Fibroblast of the aortic adventitia (primary cell): ENCODE data around the gene ETFA. TPM values are rescaled to one million over a fixed set of nuclear protein-coding genes. Genes with fewer than 3 reads are reported as not detected.

Experiments used
- DNase-seq: peaks from one replicate; pipeline ENCODE4 v3.0.0-alpha.2; 2010; ENCODE audit warnings: low read depth
- H3K4me3 ChIP-seq: 2 replicates; pipeline ENCODE4 v1.5.1; 2011; ENCODE audit warnings: low read depth, mild to moderate bottlenecking, control low read depth, low read length, moderate library complexity
- total RNA-seq: library from RNA; depleted of rRNA; stranded (reverse); fragments of >200 nt; gene quantifications from 2 replicates; pipeline ENCODE4 v1.2.3, GENCODE V29; 2012; ENCODE audit warnings: low replicate concordance
- TF ChIP-seq, protein P1 (sequence below): IDR thresholded peaks from 2 replicates; pipeline ENCODE4 v1.5.1; 2011; ENCODE audit warnings: mild to moderate bottlenecking, low read length, control low read depth, inconsistent platforms; ENCODE audit not compliant: insufficient read depth

ETFA gene
- 56.1 and 87.8 TPM in 2 replicates for total RNA-seq

DNA sequence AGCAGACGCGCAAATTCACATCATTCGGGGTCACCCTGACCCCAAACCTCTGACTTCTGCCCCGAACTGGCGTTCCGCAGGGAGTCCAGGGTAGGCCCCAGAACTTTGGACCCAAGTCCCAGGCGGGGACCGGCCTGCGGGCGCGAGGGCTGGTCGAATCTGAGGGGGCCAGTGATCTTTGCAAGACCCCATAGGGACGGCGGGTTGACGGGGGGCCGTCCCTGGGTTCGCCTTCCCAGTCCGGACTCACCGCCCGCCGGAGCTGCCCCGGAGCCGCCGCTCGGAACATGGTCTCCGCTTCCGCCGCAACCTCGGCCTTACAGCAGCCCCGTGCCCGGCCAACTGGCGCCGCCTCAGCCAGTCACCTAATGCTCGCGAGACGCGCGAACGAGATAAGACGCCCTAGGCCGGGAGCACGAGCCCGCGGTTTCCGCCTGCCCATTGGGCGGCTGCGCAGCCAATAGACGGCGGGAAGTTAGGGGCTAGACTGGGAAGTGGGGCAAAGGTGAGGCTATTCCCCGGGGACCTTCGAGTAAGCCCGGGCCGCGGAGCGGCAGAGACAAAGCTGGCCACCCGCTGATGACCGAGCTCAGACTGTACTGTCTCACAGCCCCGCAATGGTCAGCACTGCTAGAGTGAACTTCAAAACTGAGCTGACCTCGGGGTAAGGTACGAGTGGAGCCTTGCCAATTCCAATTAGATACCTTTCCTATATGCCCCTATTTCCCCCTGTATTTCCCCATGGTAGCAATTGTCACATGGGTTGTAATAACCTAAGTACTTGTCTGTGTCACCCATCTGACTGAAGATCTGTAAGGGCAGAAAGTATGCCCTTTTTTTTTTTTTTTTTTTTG is at the start of gene ETFA:
Gene ETFA (minus strand): TSS at position 370 of the 854 bp plus-strand sequence. CDS start 81 bp downstream, at position 289.
- TF ChIP-seq, protein P1, sequence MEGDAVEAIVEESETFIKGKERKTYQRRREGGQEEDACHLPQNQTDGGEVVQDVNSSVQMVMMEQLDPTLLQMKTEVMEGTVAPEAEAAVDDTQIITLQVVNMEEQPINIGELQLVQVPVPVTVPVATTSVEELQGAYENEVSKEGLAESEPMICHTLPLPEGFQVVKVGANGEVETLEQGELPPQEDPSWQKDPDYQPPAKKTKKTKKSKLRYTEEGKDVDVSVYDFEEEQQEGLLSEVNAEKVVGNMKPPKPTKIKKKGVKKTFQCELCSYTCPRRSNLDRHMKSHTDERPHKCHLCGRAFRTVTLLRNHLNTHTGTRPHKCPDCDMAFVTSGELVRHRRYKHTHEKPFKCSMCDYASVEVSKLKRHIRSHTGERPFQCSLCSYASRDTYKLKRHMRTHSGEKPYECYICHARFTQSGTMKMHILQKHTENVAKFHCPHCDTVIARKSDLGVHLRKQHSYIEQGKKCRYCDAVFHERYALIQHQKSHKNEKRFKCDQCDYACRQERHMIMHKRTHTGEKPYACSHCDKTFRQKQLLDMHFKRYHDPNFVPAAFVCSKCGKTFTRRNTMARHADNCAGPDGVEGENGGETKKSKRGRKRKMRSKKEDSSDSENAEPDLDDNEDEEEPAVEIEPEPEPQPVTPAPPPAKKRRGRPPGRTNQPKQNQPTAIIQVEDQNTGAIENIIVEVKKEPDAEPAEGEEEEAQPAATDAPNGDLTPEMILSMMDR = no peak
- DNase-seq = peak; percentile 94
- peak within 1 kb of the TSS; percentile 95 for H3K4me3 ChIP-seq

DNA sequence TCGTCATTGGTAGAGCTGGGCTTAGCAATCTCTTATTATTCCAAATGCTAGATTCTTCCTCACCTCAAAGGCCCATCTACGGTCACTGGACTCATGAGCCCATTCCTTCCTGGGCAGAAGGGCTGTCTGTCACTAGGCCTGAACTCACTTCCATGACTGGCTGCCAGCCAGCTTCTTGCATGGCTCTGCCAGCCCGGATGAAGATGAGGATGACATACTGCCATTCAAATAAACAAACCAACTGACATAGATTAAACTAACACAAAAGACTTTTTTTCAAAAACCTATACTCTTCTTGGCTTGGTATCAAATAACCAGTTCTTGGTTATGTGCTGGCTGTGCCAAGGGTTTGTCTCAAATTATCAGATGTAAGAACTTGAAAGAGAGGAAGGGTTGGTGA is 49.1 kb upstream of the ETFA start:
- no peak for DNase-seq
- no peak overlapping the region for H3K4me3 ChIP-seq
- TF ChIP-seq, protein P1 = no peak

DNA sequence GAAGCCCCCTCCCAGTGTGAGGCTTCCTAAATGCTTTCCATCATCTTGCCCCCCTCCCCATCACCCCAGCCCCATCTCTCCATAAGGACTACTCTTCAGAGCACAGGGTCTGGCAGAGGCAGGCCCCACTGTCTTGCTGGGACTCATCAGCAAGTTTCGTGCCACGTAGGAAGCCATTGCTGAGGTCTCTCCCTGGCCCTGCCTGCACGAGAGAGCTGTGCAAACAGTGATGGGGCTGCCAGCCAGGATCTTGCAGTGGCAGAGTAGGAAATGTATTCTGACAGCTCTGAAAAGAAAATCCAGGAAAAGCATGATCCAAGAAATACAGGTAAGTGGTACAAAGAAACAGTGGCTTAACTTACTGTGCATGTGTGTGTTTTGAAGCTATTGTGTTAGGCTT is 47.9 kb upstream of the ETFA start:
- H3K4me3 ChIP-seq = no peak overlapping the region
- TF ChIP-seq, protein P1 = no peak
- no peak for DNase-seq

DNA sequence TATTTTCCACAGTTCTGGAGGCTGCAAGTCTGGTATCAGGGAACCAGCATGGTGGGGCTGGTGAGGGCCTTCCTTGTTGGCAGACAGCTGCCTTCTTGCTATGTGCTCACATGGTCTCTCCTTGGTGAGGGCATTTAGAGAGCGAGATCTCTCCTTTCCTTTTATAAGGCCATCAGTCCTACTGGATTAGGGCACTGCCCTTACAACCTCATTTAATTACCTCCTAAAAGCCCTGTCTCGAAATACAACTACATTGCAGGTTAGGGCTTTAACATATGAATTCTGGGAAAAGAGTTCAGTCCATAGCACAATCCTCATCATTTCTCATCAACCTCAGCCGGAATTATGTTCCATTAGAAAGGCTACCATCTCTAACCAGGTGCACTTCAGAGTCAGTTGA is 47.2 kb upstream of the ETFA start:
- no peak overlapping the region for H3K4me3 ChIP-seq
- TF ChIP-seq, protein P1 = no peak
- no peak for DNase-seq

DNA sequence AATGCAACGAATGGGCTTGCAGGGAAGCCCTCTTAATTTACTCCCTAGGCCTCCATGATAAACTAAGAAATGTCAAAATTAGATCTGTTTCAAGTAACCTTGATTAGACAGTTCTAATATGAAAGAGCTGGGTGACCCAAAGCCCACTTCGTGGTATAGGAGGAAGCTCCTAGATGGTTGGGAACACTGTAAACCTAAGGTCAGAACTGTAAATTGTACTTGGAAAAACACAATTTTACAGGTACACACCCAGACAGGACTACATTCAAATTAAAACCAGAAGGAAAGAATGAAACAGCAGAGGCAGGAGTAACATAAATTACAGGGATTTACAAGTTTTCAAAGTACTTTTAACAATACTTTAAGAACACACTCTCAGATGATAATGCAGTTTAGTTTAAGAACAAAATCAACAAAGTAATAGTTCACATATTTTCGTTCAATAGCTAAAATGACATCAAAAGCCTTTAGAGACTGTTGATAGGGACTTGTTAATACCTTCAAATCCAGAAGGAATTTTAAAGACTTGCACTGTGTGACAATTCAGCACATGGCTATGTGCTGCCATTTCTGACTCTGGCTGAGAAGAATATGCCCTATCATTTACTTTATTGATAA is 43.7 kb upstream of the ETFA start:
- TF ChIP-seq, protein P1 = no peak
- DNase-seq = no peak
- no peak overlapping the region for H3K4me3 ChIP-seq

DNA sequence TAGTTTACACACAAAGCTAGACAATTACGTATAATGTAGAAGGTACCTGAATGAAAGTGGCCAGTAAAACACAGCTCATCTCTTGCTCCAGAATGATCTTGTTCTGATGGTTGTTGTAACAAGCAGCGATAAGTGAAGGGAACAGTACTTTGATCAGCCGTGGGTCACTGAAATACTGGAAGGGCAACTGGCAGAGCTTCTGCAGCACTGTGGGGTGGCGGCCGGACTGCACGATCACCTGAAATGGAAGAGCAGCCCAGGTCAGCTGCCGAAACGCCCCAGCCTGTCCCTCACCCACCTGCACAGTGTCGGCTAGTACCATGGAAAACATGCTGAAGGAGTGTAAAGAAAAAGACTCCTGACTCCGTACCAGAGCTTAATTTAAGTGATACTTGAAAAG is 42.6 kb upstream of the ETFA start:
- no peak for DNase-seq
- TF ChIP-seq, protein P1 = no peak
- H3K4me3 ChIP-seq = no peak overlapping the region
